Prostate gland (tissue), 2 donors: Measurements from ENCODE around the gene GPR183. TPM values are rescaled to one million over a fixed set of nuclear protein-coding genes. Genes with fewer than 3 reads are reported as not detected.
A peak's percentile ranks its signal among the peaks of the same experiment; 100 is the strongest.

Experiments
- DNase-seq: peaks from one replicate; pipeline ENCODE4 v3.0.0-alpha.2; 2019; ENCODE audit warnings: low spot score
- H3K27ac ChIP-seq, 2 donors: fragments of 200-600 bp; sonication (generic); 2 replicates each; pipeline ENCODE4 v1.5.1; 2017 to 2019
- H3K27me3 ChIP-seq: fragments of 200-600 bp; sonication (generic); replicated peaks from 2 replicates; pipeline ENCODE4 v1.5.1; 2019; ENCODE audit not compliant: insufficient read depth
- H3K36me3 ChIP-seq, 2 donors: fragments of 200-600 bp; sonication (generic); 1 replicate in 1 of 2; 2 replicates in 1 of 2; pipeline versions ENCODE4 v1.5.1 to v1.8.1; 2017 to 2019
- H3K4me1 ChIP-seq: fragments of 200-600 bp; sonication (generic); replicated peaks from 2 replicates; pipeline ENCODE4 v1.5.1; 2019
- H3K4me3 ChIP-seq, 2 donors: fragments of 200-600 bp; sonication (generic); 2 replicates each; pipeline ENCODE4 v1.5.1; 2017 to 2019
- H3K9me3 ChIP-seq: fragments of 200-600 bp; sonication (generic); 2 replicates; pipeline ENCODE4 v1.5.1; 2017
- CTCF ChIP-seq, 4 experiments: fragments of 200-600 bp in 2 of 4; fragments of 450-650 bp in 2 of 4; sonication (generic) in 2 of 4; IDR thresholded peaks; 1 replicate in 3 of 4; 2 replicates in 1 of 4; pipeline ENCODE4 v1.5.1; 2016 to 2019; ENCODE audit warnings: antibody characterized with exemption in 4 of 4, mild to moderate bottlenecking in 2 of 4, moderate library complexity in 2 of 4
- POLR2A ChIP-seq: fragments of 450-650 bp; IDR thresholded peaks from one replicate; pipeline ENCODE4 v1.6.1; 2016; ENCODE audit warnings: antibody characterized with exemption, mild to moderate bottlenecking
- POLR2AphosphoS5 ChIP-seq: sonication (generic); formaldehyde crosslinking; IDR thresholded peaks from one replicate; pipeline ENCODE4 v1.6.1; 2017; ENCODE audit warnings: antibody characterized with exemption
- WGBS: methylation state at CpG from one replicate; pipeline ENCODE4 v1.1.5; 2018; 5-methylcytosine and 5-hydroxymethylcytosine counted together
- intact Hi-C: fragments of 100-400 bp; cut with DNase I; formaldehyde crosslinking; loops from one replicate; pipeline ENCODE4 v1.14.2; 2022
- total RNA-seq, 2 donors: library from RNA; depleted of rRNA; stranded (reverse); fragments of >200 nt; gene quantifications; one replicate each; pipeline ENCODE4 v1.1.0, GENCODE V29; 2016

Gene GPR183, protein sequence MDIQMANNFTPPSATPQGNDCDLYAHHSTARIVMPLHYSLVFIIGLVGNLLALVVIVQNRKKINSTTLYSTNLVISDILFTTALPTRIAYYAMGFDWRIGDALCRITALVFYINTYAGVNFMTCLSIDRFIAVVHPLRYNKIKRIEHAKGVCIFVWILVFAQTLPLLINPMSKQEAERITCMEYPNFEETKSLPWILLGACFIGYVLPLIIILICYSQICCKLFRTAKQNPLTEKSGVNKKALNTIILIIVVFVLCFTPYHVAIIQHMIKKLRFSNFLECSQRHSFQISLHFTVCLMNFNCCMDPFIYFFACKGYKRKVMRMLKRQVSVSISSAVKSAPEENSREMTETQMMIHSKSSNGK
- total RNA-seq: 1 to 10 TPM; 2.6 to 3.8 TPM

DNA sequence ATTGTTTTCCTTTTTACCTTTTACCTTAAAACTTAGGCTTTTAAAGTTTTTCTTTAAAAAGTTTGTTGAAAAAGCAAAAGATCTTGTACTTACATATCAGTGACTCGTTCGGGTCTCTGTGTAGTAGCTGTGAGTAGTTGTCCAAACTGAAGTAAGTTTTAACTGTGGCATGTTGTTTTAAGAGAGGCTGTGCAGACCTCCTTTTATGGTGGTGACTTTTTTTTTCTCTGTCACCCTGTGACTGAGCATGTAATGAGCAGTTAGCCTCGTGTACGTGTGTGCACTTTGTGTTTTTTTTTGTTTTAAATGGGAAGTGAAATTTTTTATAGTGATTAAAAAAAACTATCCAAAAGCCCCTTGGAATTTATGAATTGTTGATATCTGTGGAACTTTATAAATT lies at the start of gene GPR183:
Gene GPR183 (minus strand): TSS at position 153 of the 400 bp plus-strand sequence. CDS start 11,254 bp downstream, outside the sequence.
- Histone ChIP-seq H3K4me1 (no peaks in the 10 kb centered on the region), H3K27me3 (no peaks in the 10 kb centered on the region), H3K9me3 (no peaks in the 10 kb centered on the region), H3K4me3 (peak within 1 kb of the TSS in 1 of 2 donors; percentile 4), H3K36me3 (no peaks in the 10 kb centered on the region), H3K27ac (peak within 1 kb of the TSS in 1 of 2 donors; percentile 11)
- TF ChIP-seq CTCF (IDR thresholded peaks at IDR 0.05): no peak
- peak; percentile 39 for TF ChIP-seq POLR2AphosphoS5
- no peak for TF ChIP-seq POLR2A
- WGBS: 39% methylated on average over 4 of the region's 4 CpGs
- DNase-seq: no peak
- intact Hi-C loops: no loop called here

GRCh38 chr13:99356262-99357091 lies 49.3 kb upstream of the GPR183 start:
- 66% methylated on average over 10 of the region's 10 CpGs for WGBS
- Histone ChIP-seq H3K4me1 (no peaks in the 10 kb centered on the region), H3K4me3 (no peak overlapping the region), H3K36me3 (no peaks in the 10 kb centered on the region), H3K27me3 (no peaks in the 10 kb centered on the region), H3K27ac (peak overlapping the region; percentile 28 to 30), H3K9me3 (no peaks in the 10 kb centered on the region)
- TF ChIP-seq POLR2A: no peak
- no peak for TF ChIP-seq POLR2AphosphoS5
- no peak for TF ChIP-seq CTCF (IDR thresholded peaks at IDR 0.05)
- intact Hi-C loops: no loop called here
- no peak for DNase-seq

GRCh38 chr13:99356012-99356261 lies 48.7 kb upstream of the GPR183 start:
- H3K4me1 ChIP-seq: no peaks in the 10 kb centered on the region
- TF ChIP-seq POLR2A: no peak
- no peak for TF ChIP-seq POLR2AphosphoS5
- TF ChIP-seq CTCF (IDR thresholded peaks at IDR 0.05): no peak
- no peak overlapping the region for H3K4me3 ChIP-seq
- H3K27ac ChIP-seq: peak overlapping the region in 1 of 2 donors; percentile 28
- H3K27me3 ChIP-seq: no peaks in the 10 kb centered on the region
- H3K9me3 ChIP-seq: no peaks in the 10 kb centered on the region
- no peaks in the 10 kb centered on the region for H3K36me3 ChIP-seq
- DNase-seq: no peak
- intact Hi-C loops: no loop called here
- 50% methylated on average over 1 of the region's 1 CpG for WGBS

GRCh38 chr13:99355267-99356011 lies 48.2 kb upstream of the GPR183 start:
- Histone ChIP-seq H3K36me3 (no peaks in the 10 kb centered on the region), H3K27me3 (no peaks in the 10 kb centered on the region), H3K27ac (no peak overlapping the region), H3K4me1 (no peaks in the 10 kb centered on the region), H3K9me3 (no peaks in the 10 kb centered on the region), H3K4me3 (no peak overlapping the region)
- WGBS: 89% methylated on average over 18 of the region's 18 CpGs
- no peak for DNase-seq
- TF ChIP-seq POLR2AphosphoS5: no peak
- intact Hi-C loops: no loop called here

GRCh38 chr13:99354371-99354951 lies 47.3 kb upstream of the GPR183 start:
- DNase-seq: peak; percentile 24
- H3K27ac ChIP-seq: no peak overlapping the region
- intact Hi-C loops: no loop called here
- TF ChIP-seq POLR2A (no peak), POLR2AphosphoS5 (peak; percentile 4)
- H3K27me3 ChIP-seq: no peaks in the 10 kb centered on the region
- no peaks in the 10 kb centered on the region for H3K36me3 ChIP-seq
- WGBS: 46% methylated on average over 8 of the region's 8 CpGs
- H3K4me1 ChIP-seq: no peaks in the 10 kb centered on the region
- no peak overlapping the region for H3K4me3 ChIP-seq
- H3K9me3 ChIP-seq: no peaks in the 10 kb centered on the region
